HG03354 (cell line): ENCODE data around the gene FBXL14.
A peak's percentile ranks its signal among the peaks of the same experiment; 100 is the strongest.

Experiments
- ATAC-seq: cut with Tn5 transposase; IDR thresholded peaks from one replicate; pipeline ENCODE4 v1.9.1; 2021; ENCODE audit warnings: mild to moderate bottlenecking; ENCODE audit not compliant: unreplicated experiment, poor library complexity, severe bottlenecking

FBXL14 gene, protein sequence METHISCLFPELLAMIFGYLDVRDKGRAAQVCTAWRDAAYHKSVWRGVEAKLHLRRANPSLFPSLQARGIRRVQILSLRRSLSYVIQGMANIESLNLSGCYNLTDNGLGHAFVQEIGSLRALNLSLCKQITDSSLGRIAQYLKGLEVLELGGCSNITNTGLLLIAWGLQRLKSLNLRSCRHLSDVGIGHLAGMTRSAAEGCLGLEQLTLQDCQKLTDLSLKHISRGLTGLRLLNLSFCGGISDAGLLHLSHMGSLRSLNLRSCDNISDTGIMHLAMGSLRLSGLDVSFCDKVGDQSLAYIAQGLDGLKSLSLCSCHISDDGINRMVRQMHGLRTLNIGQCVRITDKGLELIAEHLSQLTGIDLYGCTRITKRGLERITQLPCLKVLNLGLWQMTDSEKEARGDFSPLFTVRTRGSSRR

DNA sequence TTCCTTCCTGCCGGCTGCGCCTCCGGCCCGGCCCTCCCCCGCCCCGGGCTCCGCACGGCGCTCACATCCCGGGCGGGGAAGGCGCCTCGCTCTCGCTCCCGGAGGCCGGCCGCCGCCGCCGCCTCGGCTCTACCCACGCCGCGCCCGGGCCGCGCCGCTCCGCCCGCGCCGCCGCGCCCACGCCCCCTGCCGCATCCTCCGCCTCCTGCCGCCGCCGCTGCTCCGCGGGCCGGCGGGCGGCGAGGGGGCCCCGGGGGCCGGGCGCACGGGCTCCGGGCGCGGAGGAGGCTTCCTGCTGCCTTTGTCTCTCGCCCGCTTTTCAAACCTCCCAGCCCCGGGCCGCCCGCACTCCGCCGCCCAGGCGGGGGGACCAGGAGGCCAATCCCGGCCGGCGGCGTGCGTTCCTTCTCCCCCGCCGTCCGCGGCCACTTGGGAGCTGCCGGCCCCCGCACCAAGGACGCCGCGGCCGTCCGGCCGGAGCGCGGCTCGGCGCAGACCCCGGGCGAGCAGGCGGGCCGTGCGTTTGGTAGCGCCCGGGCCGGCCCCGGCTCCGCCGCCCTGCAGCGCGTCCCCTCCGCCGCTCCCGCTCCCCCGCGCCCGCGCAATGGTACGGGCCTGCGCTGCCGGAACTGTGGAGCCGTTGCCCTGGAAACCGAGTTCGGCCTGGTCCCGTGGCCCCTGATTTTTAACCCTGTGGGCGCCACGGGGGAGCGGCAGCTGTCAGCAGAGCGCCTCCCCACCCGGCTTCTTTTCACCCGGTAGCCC is at the start of gene FBXL14:
Gene FBXL14, minus strand, starts transcription at position 321 of the 765 bp plus-strand sequence. CDS start 515 bp downstream, outside the sequence.
- peak; percentile 67 for ATAC-seq

DNA sequence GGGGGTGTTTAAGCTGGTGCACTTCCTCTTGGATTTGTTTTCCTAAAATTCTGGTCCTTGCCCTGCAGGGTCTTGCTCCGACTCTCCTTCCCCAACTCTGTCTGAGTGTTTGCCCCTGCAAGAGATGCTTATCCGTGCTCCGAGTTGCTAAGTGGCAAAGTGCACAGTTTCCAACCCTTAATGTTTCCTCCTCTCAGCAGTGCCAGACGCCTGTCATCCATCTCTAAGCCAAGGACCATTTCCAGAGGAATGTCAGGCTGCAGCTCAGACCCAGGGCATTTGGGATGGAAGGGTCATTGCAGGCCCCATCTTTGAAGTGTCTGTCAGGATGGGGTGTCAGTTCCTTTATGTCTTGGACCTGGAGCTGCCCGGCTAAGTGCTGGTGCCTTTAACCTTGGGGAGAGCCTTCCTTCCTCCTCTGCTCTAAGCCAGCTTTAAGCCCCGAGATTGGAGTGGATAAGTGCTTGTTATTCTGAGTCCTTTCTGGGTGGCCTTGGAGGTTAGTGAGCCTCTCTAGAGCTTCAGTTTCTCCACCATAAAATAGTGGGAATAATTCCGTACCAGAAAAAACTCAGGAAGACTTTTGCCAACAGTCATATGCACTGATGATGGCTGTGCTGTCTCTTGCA is 49.6 kb upstream of the FBXL14 start:
- no peak for ATAC-seq

DNA sequence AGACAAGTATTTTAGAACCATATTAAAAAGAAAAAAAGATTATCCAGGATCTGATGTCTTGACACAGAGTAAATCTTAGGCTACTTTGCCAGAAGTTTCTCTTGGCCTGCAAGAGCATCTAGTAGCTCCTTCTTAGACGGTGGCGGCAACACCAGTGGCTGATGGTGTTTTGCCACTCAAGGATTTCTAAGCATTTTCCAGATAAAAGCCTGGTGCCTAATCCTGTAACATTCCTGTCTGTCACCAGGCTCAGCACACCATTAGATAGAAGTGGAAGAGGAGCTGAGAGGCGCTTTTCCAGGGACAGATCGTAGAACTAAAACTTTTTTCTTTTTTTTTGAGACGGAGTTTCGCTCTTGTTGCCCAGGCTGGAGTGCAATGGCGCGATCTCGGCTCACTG is 48.7 kb upstream of the FBXL14 start:
- no peak for ATAC-seq

DNA sequence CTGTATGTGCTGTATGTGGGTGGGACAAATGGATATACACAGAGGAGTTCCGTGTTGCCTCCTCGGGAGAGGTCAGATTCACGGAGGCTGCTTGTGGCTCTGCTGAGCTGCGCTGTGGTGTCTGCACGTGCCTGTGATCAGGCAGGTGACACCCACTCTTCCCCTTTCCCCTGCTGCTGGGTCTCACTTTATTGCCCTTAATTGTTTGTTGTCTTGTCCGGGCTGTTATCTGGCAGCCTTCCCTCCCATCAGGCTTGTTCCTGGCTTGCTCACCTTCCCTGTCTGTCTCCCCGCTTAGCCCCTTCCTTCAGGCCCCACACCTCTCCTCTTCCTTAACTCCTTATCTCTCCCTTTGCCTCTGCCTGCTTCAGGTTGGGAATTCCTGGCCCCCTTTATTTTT is 48.1 kb upstream of the FBXL14 start:
- no peak for ATAC-seq

DNA sequence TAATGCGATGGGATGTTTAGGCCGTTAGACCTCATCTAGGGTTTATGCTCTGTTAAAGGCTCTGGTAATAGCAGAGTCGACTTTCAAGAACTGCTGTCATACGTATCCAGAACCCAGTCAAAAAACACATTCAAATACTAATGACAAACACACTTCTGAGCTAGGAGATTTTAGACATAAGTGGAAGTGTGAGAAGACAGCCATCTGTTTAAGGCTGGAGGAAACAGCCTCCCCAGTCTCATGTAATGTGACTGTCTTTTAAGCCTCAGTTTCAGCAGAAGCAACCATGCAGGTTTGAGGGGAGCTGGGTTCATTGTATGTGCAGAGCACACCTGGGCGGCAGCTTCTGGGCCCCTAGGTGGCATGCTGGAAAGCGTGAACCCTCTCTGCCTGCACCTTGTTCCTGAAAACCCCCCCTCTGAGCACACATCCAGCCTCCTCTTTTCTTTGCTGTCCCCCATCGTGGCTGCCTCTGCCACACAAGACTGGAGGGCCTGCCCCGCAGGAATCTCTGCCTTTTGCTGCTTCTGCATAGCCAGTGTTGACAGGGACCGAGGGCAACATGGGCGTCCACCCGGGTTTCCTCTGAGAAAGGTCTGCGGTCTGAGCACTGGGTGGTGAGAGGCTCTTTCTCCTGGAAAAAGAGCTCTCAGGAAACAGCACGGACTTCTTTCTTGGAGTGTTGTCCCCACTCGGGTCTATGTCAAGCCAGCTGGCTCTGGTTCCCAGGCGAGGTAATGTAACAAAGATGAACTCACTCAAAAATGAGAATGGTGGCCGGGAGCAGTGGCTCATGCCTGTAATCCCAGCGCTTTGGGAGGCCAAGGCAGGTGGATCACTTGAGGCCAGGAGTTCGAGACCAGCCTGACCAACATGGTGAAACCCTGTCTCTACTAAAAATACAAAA is 46.2 kb upstream of the FBXL14 start:
- ATAC-seq: no peak

DNA sequence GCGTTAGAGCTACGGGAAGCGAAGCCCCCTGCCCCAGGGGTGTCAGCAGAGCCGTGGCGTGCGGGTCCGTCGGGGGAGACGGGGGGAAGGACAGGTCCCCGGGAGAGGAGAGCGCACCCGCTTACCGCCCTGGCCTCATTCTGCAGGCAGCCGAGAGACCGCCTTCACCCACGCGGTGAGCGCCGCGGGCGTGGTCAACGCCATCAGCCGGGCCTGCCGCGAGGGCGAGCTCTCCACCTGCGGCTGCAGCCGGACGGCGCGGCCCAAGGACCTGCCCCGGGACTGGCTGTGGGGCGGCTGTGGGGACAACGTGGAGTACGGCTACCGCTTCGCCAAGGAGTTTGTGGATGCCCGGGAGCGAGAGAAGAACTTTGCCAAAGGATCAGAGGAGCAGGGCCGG is 45.2 kb upstream of the FBXL14 start:
- no peak for ATAC-seq

DNA sequence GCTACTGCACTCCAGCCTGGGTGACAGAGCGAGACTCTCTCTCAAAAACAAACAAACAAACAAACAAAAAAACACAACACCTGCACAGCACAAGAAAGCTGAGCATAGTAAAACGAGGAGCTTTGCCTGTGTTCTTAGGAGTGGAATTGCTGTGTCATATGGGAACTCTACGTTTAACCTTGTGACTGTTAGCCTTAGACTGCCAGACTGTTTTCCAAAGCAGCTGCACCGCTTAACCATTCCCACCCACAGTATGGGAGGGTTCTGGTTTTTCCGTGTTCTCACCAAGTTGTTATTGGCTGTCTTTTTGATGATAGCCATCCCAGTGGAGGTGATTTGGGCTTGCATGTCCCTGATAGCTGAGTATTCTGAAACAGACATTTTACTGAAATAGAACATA is 43.8 kb upstream of the FBXL14 start:
- ATAC-seq: no peak

DNA sequence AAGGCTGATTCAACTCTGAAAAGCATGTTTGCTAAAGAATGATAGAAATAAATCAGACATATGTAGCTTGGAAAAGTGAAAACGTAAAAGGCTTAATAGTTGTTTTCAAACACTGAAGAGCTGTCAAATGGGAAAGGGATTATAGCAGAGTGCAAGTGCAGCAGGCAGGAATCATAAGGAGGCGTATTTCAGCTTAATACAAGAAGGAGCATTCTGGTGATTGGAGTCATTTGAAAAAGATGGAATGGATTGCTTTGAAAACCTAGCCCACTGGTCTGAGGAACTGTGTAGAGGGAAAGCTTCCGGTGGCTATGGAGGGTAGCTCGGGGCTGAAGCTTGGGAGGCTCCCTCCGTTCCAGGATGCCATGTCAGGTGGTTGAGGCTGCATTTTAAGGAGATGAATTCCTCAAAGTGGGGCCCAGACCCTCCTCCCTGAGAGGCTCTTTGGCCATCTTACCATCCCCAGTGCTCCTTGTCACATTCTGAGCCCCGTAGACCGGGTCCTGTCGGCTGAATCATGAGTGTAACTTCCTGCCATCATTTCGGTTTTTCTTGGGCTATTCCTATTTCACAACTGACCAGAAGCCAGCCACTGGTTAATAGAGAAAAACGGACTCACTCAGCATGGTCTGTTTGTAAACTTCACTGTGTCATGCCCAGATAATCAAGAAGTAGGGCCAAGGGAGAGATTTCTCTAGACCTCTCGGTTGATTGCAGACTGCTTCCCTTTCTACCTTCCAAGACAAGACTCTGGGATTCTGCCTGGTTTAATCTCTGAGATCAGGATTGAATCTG is 41.1 kb upstream of the FBXL14 start:
- ATAC-seq: no peak

DNA sequence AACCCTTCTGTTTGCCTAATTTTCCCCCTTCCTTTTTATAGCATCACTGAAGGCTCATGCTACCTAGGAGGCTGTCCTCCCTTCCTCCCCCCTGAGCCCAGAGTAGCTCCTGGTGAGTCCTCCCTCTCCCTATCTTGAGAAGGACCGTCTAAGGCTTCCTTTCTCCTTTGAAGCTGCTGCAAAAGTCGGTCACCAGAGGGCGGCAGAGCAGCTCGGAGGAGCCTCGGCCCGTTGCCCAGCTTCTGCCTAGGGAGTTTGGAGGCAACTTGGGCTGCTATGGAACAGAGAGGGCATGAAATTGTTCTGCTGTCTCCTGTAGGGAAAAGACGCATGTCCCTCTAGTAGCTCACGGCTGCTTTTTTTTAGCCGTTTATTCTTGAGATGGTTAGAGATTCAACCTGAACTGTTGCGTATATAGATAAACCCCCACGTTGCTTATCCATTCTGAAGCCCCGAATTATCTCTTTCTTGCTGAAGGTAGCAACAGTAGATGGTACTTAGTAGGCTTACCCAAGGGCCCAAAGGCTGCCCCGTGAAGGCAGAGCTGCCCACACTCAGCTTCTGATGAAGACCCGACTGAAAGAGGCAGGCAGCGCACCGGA is 40.3 kb upstream of the FBXL14 start:
- ATAC-seq: no peak

DNA sequence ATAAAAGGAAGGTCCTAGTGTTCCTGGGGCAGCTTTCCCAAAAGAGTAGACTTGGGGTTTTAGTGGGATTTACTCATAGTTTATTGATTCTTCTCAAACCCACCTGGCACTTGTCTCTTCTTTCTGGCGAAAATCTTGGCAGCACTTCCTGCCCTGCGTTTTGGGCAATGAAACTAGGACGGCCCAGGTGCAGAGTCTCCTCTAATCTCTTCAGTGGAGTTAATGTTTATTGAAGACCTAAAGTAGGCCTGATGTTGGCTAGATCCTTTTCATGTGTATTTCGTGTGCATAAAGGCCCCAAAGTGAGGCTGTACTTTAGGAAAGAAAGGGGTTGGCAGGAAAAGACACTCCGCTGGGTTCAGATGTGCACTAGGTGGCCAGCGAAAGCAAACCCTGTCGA is 39.8 kb upstream of the FBXL14 start:
- ATAC-seq: no peak

DNA sequence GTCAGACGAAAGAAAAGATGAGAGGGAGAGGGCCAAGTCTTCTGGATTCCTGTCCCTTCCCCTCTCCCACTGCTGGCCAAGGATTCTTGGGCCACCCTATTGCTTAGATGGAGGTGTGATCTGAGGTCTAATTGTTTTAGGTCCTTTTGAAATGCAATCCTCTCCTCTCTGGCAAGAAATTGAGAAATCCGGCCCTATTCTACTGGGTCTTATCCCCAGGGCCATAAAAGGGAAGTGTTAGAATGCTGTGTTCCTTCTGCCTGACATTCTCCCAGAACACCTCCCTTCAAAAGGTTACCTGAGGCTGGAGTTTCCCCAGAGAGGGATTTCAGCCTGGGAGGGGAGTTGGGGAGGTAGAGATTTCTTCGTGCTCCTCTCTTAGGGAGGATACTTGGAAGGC is 39.1 kb upstream of the FBXL14 start:
- ATAC-seq: no peak

DNA sequence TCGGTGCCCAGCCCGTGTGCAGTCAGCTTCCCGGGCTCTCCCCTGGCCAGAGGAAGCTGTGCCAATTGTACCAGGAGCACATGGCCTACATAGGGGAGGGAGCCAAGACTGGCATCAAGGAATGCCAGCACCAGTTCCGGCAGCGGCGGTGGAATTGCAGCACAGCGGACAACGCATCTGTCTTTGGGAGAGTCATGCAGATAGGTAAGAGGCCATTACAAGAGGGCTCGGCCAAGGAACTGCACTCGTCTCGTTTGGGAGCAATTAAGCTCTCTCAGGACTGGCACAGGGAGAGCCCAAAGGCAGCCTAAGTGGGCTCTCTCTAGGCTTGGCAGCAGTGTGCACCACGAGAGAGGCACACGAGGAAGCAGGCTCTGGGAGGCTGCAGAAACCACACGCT is 38.3 kb upstream of the FBXL14 start:
- no peak for ATAC-seq

DNA sequence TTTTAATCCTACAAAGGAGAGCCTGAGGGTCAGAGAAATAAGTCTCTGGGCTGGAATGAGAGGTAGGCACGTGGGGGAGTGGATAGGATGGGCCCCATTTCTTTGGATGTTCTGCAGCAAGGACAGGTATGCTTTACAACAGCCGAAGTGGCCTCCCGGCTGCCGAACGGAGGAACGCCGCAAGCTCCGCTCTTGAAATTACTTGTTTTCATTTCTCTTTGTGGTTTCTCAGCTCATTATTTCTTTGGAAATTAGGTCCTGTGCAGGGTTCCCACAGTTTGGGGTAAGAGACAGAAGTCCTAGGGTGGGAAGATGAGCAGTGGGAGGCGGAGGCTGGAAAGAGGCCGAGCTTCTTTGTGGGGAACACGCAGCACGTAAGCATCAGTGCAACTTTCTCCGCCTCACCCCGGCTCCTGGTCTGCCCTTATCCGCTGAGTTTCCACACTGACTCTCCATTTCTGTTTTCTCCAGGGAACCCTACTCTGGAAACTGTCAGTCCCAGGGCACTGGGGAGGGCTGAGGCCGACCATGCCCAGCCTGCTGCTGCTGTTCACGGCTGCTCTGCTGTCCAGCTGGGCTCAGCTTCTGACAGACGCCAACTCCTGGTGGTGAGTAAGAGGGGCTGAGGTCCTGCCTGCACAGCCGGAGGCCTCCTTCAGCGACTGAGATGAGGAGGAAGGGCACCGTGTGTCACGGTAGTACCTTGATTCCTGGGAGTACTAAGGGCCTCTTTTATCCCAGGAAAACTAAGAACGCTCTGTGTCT is 36.6 kb upstream of the FBXL14 start:
- no peak for ATAC-seq

DNA sequence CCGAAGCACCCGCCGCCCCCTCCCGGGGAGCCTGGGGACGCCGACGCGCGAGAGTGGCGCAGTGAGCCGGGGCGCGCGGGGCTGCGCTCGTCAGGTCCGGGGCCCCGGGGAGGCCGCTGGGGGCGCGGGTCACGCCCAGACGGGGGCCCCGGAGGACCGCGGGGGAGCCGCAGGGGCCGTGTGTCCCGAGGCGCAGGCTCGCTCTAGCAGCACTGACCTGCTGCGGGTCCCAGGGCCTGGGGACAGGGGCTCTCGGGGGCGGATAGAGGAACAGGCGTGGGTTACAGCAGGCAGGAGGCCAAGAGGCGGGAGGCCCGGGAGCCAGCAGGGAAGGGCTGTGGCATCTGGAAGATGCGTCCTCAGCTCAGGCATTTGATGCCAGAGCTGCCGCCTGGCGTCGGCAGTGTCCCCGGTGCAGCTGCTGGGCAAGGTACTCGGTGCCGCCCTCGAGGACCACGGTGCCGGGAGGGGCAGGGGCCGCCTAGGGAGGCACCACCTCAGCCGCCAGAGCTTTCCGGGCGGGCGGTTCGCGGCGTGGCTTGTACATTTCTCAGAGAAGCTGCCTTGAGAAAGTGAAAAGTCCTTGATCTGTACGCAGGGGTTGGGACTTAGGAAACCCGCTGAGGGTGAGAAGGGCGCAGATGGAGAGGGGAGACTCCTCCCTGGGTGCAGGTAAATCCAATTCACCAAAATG is 35.9 kb upstream of the FBXL14 start:
- ATAC-seq: peak; percentile 49

DNA sequence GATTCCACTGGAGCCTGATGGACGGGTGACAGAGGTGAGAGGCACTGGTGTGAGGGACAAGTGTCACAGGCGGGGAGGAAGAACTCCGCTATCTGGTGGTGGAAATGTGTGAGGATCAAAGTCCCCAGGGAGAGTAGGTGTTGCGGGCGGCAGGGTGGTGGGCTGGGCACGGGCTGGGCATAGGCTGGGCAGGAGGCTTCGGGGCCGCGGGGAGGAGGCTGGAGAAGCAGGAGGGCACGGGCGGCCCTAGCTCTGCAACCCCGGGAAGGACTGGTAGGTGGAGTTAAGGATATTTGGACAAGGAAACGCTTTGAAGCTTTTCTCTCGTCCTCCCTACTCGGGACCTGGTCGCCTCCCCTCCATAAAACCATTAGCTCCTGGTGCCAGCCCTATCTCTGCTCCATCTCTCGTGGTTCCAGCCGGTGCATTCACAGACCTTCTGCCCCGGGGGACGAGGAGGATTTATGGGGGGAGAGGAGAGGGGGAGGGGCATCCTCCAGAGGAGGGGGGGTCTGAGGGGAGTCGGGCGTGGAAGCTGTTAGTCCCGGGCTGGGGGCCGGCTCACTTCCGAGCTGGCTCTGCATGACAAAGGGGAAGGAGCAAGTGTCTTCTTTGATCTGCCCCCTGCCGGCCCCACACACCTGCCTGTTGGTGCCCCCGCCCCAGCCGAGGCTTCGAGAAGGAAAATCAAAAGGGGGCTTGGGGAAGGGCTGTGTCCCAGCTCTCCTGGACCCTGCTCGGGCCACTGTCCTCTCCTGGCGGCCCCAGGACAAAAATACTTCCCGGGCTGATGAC is 35.2 kb upstream of the FBXL14 start:
- peak; percentile 43 for ATAC-seq

DNA sequence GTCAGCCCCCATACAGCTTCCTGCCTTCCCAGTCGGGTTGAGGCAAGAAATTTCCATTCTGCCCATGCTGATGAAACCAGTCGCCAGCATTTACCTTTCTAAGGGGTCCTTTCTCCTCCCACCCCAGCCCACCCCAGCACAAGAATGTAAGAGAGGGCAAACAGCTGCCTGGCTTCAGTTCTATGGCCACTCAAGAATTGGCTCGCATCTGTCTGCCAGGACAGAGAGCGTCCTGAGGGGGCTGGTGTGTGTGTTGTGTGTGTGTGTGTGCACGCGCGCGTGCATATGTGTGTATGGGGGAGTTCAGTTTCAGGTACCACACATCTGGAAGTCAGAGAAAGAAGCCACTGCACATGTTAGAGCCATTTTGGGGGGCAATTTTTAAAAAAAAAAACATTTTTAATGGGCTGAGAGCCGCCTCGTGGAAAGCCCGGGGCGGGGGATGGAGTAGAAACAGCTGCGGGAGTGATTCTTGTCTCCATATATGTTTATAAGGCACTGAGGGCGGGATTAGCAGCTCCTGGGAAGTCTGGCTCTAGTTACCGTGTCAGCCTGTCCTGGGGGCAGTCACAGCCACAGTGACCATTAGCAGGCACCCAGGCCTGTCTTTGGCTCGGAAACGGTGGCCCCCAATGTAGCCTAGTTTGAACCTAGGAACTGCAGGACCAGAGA is 34.4 kb upstream of the FBXL14 start, which contains the start of gene WNT5B:
Gene WNT5B, plus strand, starts transcription at position 566 of the 672 bp plus-strand sequence. CDS start 2,124 bp downstream, outside the sequence.
- no peak for ATAC-seq
